ENCODE measurements around the gene UPP2.

The UPP2 gene

GRCh38 chr2:158101384-158101926 lies at the start of gene UPP2:
TSS of gene UPP2 (plus strand) at chr2:158101876. CDS start at chr2:158102064, 188 bp downstream.
- Histone ChIP-seq H3K4me1 (ENCODE audit: low read length) (peaks cover 9% of the 10 kb centered on the region), H3K4me3 (ENCODE audit: low read length) (no peak within 1 kb of the TSS), H3K9ac (ENCODE audit: low read length) (no peak within 1 kb of the TSS), H2AFZ (ENCODE audit: low read depth, low read length) (no peak within 1 kb of the TSS), H3K79me2 (ENCODE audit: low read length) (no peaks in the 10 kb centered on the region), H3K36me3 (replicated peaks; ENCODE audit: low read depth, low read length) (no peaks in the 10 kb centered on the region), H4K20me1 (ENCODE audit: insufficient read depth, low read length) (no peaks in the 10 kb centered on the region), H3K27ac (ENCODE audit: low read length) (no peak within 1 kb of the TSS), H3K9me3 (ENCODE audit: insufficient read depth, low read length) (no peaks in the 10 kb centered on the region), H3K27me3 (ENCODE audit: low read depth, low read length) (no peaks in the 10 kb centered on the region), H3K4me2 (ENCODE audit: low read length) (peak within 1 kb of the TSS; percentile 7; the same call in 1 of the 2 replicates)
- TF ChIP-seq CTCF (IDR thresholded peaks at IDR 0.05; ENCODE audit: low read depth, low read length) (no peak), EZH2phosphoT487 (IDR thresholded peaks at IDR 0.05; ENCODE audit: low read depth) (no peak)

GRCh38 chr2:158052761-158053160 lies 48.9 kb upstream of the UPP2 start:
- Histone ChIP-seq H2AFZ (ENCODE audit: low read depth, low read length) (no peak overlapping the region), H3K9ac (ENCODE audit: low read length) (no peak overlapping the region), H3K36me3 (replicated peaks; ENCODE audit: low read depth, low read length) (no peaks in the 10 kb centered on the region), H4K20me1 (ENCODE audit: insufficient read depth, low read length) (no peaks in the 10 kb centered on the region), H3K4me1 (ENCODE audit: low read length) (no peaks in the 10 kb centered on the region), H3K27me3 (ENCODE audit: low read depth, low read length) (no peaks in the 10 kb centered on the region), H3K27ac (ENCODE audit: low read length) (no peak overlapping the region), H3K79me2 (ENCODE audit: low read length) (no peaks in the 10 kb centered on the region), H3K4me2 (ENCODE audit: low read length) (no peak overlapping the region), H3K9me3 (ENCODE audit: insufficient read depth, low read length) (no peaks in the 10 kb centered on the region), H3K4me3 (ENCODE audit: low read length) (no peak overlapping the region)
- TF ChIP-seq CTCF (IDR thresholded peaks at IDR 0.05; ENCODE audit: low read depth, low read length) (no peak), EZH2phosphoT487 (IDR thresholded peaks at IDR 0.05; ENCODE audit: low read depth) (no peak)

- no peak for TF ChIP-seq CTCF (IDR thresholded peaks at IDR 0.05; ENCODE audit: low read depth, low read length)
- no peak for TF ChIP-seq EZH2phosphoT487 (IDR thresholded peaks at IDR 0.05; ENCODE audit: low read depth)
- Histone ChIP-seq H3K27me3 (ENCODE audit: low read depth, low read length) (no peaks in the 10 kb centered on the region), H4K20me1 (ENCODE audit: insufficient read depth, low read length) (no peaks in the 10 kb centered on the region), H3K4me2 (ENCODE audit: low read length) (no peak overlapping the region), H3K9me3 (ENCODE audit: insufficient read depth, low read length) (no peaks in the 10 kb centered on the region), H3K36me3 (replicated peaks; ENCODE audit: low read depth, low read length) (no peaks in the 10 kb centered on the region), H3K27ac (ENCODE audit: low read length) (no peak overlapping the region), H3K79me2 (ENCODE audit: low read length) (no peaks in the 10 kb centered on the region), H3K4me3 (ENCODE audit: low read length) (no peak overlapping the region), H3K4me1 (ENCODE audit: low read length) (no peaks in the 10 kb centered on the region), H2AFZ (ENCODE audit: low read depth, low read length) (no peak overlapping the region), H3K9ac (ENCODE audit: low read length) (no peak overlapping the region)
Observed at GRCh38 chr2:158056875-158057274, 44.8 kb upstream of the UPP2 start.

GRCh38 chr2:158060160-158060834 lies 41.4 kb upstream of the UPP2 start:
- Histone ChIP-seq H3K9ac (ENCODE audit: low read length) (no peak overlapping the region), H2AFZ (ENCODE audit: low read depth, low read length) (no peak overlapping the region), H3K4me2 (ENCODE audit: low read length) (no peak overlapping the region), H3K4me3 (ENCODE audit: low read length) (no peak overlapping the region), H3K9me3 (ENCODE audit: insufficient read depth, low read length) (no peaks in the 10 kb centered on the region), H3K4me1 (ENCODE audit: low read length) (no peaks in the 10 kb centered on the region), H3K27me3 (ENCODE audit: low read depth, low read length) (no peaks in the 10 kb centered on the region), H3K27ac (ENCODE audit: low read length) (no peak overlapping the region), H3K79me2 (ENCODE audit: low read length) (no peaks in the 10 kb centered on the region), H3K36me3 (replicated peaks; ENCODE audit: low read depth, low read length) (no peaks in the 10 kb centered on the region), H4K20me1 (ENCODE audit: insufficient read depth, low read length) (no peaks in the 10 kb centered on the region)
- no peak for TF ChIP-seq EZH2phosphoT487 (IDR thresholded peaks at IDR 0.05; ENCODE audit: low read depth)
- TF ChIP-seq CTCF (IDR thresholded peaks at IDR 0.05; ENCODE audit: low read depth, low read length), result no peak

Measured in OCI-LY3 (cell line).